Cardiac fibroblast (primary cell): ENCODE measurements around the gene ARHGAP26.
"Not testable (repeated sequence)": the region's sequence is repeated elsewhere in the genome, so short reads cannot be mapped to it uniquely, and the experiment has no call there.

Experiments
- DNase-seq, 2 donors: peaks; one replicate each; pipeline versions ENCODE4 v3.0.0 to v3.0.0-alpha.2; 2010; ENCODE audit warnings: low read depth in 2 of 2
- H3K4me3 ChIP-seq, 2 donors: replicated peaks in 1 of 2; 1 replicate in 1 of 2; 2 replicates in 1 of 2; pipeline ENCODE4 v1.5.1; 2011; ENCODE audit warnings: low read depth in 2 of 2, low read length in 2 of 2, mild to moderate bottlenecking in 2 of 2, moderate library complexity in 1 of 2
- TF ChIP-seq, protein P1 (sequence below): IDR thresholded peaks from one replicate; pipeline ENCODE4 v1.5.1; 2011; ENCODE audit warnings: low read depth, mild to moderate bottlenecking, low read length, inconsistent platforms

The ARHGAP26 gene

DNA sequence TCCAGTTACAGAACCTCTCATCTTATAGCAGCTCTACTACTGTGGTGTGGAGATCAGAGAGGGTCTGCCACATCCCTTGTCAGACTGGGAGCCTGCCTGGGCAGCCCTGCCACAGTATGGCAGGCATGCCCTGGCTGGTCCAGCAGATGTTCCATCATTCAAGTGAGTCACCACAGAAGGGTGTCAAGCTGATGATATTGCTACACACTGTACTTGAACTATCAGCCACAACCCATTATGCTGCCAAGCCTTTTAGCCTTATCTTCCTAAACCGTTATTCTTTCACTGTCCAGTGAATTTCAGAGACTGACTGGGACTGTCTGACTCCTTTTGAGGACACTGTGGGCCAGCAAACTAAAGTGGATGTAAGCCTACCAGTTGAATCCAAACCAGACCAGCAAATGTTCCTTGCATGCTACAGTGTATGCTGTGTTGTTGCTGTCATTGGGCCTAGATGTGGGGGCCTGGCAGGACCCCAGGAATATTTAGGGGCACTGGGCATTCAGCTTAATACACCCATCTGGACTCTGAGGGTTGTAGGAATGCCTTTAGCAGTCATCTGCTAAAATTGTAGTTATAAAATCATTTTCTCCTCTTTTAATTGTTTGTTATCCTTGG is 430.7 kb downstream of the ARHGAP26 start:
- TF ChIP-seq, protein P1, sequence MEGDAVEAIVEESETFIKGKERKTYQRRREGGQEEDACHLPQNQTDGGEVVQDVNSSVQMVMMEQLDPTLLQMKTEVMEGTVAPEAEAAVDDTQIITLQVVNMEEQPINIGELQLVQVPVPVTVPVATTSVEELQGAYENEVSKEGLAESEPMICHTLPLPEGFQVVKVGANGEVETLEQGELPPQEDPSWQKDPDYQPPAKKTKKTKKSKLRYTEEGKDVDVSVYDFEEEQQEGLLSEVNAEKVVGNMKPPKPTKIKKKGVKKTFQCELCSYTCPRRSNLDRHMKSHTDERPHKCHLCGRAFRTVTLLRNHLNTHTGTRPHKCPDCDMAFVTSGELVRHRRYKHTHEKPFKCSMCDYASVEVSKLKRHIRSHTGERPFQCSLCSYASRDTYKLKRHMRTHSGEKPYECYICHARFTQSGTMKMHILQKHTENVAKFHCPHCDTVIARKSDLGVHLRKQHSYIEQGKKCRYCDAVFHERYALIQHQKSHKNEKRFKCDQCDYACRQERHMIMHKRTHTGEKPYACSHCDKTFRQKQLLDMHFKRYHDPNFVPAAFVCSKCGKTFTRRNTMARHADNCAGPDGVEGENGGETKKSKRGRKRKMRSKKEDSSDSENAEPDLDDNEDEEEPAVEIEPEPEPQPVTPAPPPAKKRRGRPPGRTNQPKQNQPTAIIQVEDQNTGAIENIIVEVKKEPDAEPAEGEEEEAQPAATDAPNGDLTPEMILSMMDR: no peak
- peak; percentile 80 to 87 for DNase-seq

DNA sequence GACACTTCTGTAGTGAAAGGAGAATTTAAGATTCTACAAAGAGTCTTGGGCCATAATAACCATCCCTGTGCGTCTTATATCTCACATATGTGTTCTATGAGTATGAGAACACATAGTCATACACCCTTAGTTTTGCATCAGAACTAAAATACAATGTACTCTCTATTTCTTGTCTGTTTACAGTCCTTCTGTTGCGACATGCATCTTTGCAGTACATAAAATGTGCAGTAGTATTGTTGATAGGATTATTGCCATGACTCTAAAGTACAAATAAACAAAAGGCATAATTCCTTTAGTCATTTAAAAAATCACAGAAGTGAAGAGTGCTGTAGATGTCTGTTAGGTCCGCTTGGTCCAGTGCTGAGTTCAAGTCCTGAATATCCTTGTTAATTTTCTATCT is 431.4 kb downstream of the ARHGAP26 start:
- DNase-seq: peak; percentile 70 to 73
- TF ChIP-seq, protein P1: no peak

More for the DNA sequence above, 430.7 kb downstream of the ARHGAP26 start:
- H3K4me3 ChIP-seq: no peak overlapping the region

DNA sequence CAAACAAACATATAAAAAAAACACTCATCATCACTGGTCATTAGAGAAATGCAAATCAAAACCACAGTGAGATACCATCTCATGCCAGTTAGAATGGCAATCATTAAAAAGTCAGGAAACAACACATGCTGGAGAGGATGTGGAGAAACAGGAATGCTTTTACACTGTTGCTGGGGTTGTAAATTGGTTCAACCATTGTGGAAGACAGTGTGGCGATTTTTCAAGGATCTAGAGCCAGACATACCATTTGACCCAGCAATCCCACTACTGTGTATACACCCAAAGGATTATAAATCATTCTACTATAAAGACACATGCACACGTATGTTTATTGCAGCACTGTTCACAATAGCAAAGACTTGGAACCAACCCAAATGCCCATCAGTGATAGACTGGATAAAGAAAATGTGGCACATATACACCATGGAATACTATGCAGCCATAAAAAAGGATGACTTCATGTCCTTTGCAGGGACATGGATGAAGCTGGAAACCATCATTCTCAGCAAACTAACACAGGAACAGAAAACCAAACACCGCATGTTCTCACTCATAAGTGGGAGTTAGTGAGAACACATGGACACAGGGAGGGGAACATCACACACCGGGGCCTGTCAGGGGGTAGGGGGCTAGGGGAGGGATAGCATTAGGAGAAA is 433.3 kb downstream of the ARHGAP26 start:
- not testable (repeated sequence) for DNase-seq, H3K4me3 ChIP-seq

More for the DNA sequence above, 431.4 kb downstream of the ARHGAP26 start:
- no peak overlapping the region for H3K4me3 ChIP-seq

DNA sequence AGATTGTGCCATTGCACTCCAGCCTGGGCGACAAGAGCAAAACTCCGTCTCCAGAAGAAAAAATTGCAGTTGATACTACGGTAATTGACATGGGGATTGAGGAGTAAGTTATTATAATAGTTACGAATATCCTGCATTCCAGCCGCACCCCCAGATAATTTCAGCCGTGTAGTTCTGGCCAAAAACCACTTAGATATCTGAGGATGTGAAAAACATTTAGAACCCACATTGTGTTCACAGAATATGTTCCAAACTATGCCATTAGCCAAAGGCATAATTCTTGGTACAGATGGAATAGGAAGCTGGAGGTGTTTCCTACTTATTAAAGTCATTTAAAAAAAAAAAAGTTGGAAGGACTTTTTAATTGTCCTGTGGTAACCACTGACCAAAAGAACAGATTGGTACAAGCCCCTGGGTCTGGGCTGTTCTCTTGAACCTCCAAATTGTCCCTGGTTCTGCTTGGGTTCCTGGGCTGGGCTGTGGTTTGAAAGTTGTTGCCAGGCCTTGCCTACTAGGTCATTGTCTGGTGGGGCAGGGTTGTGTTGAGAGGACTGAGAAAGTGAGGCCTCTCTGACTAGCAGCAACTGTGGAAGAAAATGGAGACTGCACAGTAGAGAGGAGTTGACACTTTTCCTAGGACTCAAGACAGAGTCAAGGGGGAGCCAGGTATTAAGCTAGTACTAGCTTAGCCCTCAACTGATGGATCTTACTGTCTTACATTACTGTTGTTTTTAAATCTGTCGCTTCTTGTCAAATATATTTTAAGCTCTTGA is 434.5 kb downstream of the ARHGAP26 start:
- TF ChIP-seq, protein P1: no peak
- H3K4me3 ChIP-seq: no peak overlapping the region
- peak; percentile 34 to 72 for DNase-seq

DNA sequence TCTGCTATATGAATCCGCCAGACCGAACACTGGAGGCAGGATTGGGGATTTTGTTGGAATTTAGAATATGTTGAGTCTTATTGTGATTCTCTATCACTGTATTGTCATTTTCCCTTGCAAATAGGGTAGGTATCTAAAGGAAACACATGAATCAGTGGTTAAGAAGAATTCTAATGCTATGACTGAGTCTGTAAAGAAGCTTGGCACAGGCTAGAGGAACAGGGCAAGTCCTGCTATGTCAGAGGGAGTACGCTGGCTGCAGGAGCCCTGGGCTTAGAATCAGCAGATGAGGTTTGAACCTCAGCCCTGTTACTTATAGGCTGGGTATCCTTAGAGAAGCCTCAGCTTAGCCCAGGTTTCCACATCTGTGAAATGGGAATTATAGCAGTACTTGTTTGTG is 435.2 kb downstream of the ARHGAP26 start:
- TF ChIP-seq, protein P1: no peak
- DNase-seq: peak; percentile 91 to 96
- no peak overlapping the region for H3K4me3 ChIP-seq

DNA sequence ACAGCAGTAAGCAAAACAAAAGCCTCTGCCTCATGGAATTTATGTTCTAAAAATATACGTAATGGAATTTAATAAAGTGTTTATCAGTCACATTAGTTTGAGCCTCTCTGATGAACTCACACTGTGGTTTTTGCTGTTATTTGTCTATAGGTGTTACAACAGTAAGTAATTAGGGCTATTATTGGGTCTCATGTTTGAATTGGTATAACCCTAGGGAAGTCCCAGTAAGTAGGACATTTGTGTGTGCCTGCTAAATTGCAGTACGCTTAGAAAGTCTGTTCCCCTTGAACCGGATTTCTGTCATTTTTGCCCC is 435.7 kb downstream of the ARHGAP26 start:
- H3K4me3 ChIP-seq: no peak overlapping the region
- TF ChIP-seq, protein P1: no peak
- DNase-seq: no peak
